ENCODE results near the gene UGGT2.
A peak's percentile ranks its signal among the peaks of the same experiment; 100 is the strongest.
"Not testable (repeated sequence)": the region's sequence is repeated elsewhere in the genome, so short reads cannot be mapped to it uniquely, and the experiment has no call there.

Gene UGGT2

GRCh38 chr13:95882121-95882520, 171.1 kb downstream of the UGGT2 start:
- no peak for DNase-seq

- DNase-seq = no peak
These were observed 172.9 kb downstream of the UGGT2 start for GRCh38 chr13:95880331-95880730.

- DNase-seq = no peak
These were observed 178.9 kb downstream of the UGGT2 start for GRCh38 chr13:95874286-95874685.

- DNase-seq = no peak
These were observed 182.8 kb downstream of the UGGT2 start for GRCh38 chr13:95870421-95870820.

- no peak for DNase-seq
These were observed 188.1 kb downstream of the UGGT2 start for GRCh38 chr13:95865080-95865615.

- no peak for DNase-seq
These were observed 190.8 kb downstream of the UGGT2 start for GRCh38 chr13:95862408-95862807.

- DNase-seq = no peak
These were observed 191.9 kb downstream of the UGGT2 start for GRCh38 chr13:95861296-95861695.

GRCh38 chr13:95858286-95859075, 194.7 kb downstream of the UGGT2 start:
- no peak for DNase-seq

- not testable (repeated sequence) for DNase-seq
These were observed 207.5 kb downstream of the UGGT2 start for GRCh38 chr13:95845656-95846055.

GRCh38 chr13:95842898-95843297, 210.3 kb downstream of the UGGT2 start:
- DNase-seq = no peak

- no peak for DNase-seq
These were observed 211.3 kb downstream of the UGGT2 start for GRCh38 chr13:95841894-95842293.

- DNase-seq = peak; percentile 50
These were observed 219.0 kb downstream of the UGGT2 start for GRCh38 chr13:95834134-95834765.

GRCh38 chr13:95833719-95834118, 219.5 kb downstream of the UGGT2 start:
- no peak for DNase-seq

GRCh38 chr13:95833126-95833525, 220.1 kb downstream of the UGGT2 start:
- DNase-seq = no peak

- DNase-seq = no peak
These were observed 230.9 kb downstream of the UGGT2 start for GRCh38 chr13:95822303-95822702.

- DNase-seq = no peak
These were observed 238.7 kb downstream of the UGGT2 start for GRCh38 chr13:95814495-95814894.

- DNase-seq = no peak
These were observed 240.1 kb downstream of the UGGT2 start for GRCh38 chr13:95813139-95813538.

GRCh38 chr13:95809429-95809828, 243.8 kb downstream of the UGGT2 start:
- no peak for DNase-seq

- DNase-seq = no peak
These were observed 247.3 kb downstream of the UGGT2 start for GRCh38 chr13:95805921-95806320.

GRCh38 chr13:95801825-95802224, 251.4 kb downstream of the UGGT2 start:
- no peak for DNase-seq

- DNase-seq = no peak
These were observed 252.8 kb downstream of the UGGT2 start for GRCh38 chr13:95800436-95800835.

GRCh38 chr13:95797016-95797415, 256.2 kb downstream of the UGGT2 start:
- DNase-seq = no peak

- no peak for DNase-seq
These were observed 259.4 kb downstream of the UGGT2 start for GRCh38 chr13:95793781-95794180.

- DNase-seq = no peak
These were observed 260.1 kb downstream of the UGGT2 start for GRCh38 chr13:95793018-95793555.

Data from activated naive CD4-positive, alpha-beta T cell treated with anti-CD3 and anti-CD28 coated beads, Interleukin-2, amount 50 U/mL, for 16 hours (primary cell).